GM21528 (cell line): ENCODE data around the gene BHLHE23.

Experiments
- ATAC-seq: cut with Tn5 transposase; IDR thresholded peaks from one replicate; pipeline ENCODE4 v1.9.1; 2021; ENCODE audit warnings: mild to moderate bottlenecking, moderate library complexity; ENCODE audit not compliant: unreplicated experiment, low FRiP score

BHLHE23 gene

DNA sequence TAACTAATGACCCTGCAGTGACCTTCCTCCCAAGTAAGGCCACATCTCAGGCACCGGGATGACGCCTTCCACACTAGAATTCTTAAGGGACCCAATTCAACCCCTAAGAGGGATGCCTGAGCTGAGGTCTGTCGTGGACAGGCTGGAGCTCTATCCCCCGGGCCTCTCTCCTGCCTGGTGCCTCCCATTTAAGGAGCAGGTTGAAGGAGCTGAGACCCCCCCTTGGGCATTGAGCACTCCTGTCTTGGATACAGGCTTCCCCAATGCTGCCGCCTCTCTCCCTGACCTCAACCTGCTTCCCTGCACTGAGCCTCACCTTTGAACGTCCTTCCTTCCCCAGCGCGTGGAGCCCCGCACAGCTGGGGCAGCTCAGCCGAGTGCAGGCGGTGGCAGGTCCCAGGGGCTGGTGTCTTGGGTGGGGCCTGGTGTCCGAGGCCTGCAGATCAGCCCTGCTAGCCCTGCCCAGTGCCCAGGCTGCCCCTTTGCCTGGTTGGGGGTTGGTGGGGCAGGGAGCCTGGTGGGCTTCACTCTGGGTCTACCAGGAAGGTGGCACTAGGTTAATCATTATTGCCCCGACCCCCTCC, 19.9 kb upstream of the BHLHE23 start:
- no peak for ATAC-seq

DNA sequence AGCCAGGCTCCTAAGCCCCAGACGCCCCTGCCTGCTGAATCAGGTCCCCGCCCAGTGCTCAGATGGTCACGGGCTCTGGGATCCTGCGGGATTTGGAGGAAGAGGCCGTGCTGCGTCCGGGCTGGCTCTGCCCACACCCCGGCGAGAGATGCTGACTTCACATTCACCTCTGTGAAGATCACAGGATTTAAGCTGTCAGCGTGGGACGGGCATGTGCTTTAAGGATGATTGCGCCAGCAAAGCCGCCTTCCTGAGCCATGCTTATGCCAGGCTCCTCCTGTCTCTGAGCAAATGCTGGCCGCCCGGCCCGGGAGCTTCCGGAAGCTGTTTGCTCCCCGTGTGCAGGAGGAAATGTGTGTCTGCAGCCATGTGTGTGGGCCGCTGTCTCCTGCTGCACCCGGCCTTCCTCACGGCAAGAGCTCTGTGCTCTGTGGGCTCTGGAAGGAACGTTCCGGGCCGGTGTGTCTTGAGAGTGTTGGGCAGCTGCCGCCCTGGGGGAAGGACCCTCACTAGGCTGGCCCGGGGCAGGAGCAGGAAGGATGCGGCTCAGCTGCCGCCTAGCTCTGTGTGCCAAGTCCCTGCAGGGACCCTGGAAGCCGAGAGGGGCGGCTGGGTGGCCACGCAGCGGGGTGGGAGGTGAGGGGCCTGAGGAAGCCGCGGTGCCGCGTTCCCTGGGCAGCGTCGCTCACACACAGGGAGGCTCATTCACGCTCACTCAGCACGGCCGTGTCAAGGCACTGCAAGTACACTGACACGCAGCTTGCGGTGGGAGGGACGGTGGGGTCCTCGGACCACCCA, 19.0 kb upstream of the BHLHE23 start:
- ATAC-seq = no peak

DNA sequence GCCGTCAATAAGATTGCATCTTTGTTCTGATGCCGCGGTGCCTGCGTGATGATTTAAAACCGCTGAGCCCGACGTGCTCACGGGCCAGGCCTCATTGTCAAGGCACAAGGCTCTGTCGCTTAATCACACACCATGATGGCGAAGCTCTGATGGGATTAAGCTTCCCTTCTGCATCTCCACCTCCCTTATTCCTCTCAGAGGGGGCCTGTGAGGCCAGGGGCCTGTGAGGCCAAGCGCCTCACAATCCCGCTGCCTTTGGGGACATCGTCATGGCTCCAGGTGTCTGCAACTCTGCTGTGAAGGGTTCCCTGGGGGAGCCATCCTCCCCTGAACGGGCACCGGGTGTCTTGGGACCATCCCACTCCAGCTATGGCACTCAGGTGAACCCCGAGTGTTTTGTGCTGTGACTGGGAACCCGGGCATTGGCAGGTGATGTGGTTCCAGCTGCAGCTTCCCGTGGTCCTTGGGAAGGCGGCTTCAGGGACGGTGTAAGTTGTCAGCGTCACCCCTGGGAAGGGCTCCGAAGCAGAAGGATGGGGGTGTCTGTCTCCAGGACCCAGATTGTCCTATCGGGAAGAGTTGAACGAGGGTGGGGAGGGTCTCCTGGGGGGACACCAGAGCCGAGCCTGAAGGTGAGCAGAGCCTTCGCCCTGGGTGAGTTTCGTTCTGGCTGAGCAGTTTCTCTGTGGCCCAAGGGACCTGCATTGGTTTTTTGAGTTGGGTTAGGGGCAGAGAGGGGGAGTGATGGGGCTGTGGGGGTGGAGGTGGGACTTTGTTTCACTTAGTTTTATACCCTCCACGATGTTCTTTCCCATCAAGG, 18.0 kb upstream of the BHLHE23 start:
- ATAC-seq = no peak

DNA sequence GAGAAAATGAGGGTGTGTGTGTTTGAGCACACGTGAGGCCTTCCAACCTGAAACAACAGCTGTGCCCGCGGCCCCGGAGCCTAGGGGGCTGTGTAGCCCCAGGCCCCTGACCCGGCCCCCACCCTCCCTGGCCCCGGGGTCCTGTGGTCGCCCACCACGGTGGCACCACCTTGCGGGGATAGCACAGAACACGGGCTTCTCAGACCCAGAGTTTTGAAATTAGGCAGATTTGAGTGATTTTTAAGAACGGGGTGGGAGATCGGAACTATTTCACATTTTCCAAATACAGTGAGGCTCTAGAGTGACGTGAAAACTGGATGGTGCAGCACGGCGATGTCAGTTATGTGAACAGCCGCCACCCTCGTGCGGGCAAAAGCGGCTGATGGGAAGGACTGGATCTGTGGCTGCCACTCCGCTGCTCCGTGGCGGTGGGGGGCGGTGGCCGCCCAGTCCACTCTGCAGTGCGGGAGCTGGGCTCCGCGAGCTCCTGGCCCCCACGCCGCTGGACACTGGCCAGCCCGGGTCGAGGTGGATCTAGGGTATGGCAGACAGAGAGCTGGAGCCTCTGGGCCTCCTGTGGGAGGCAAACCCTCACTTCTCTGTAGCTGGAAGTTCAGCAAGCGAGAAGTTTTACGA, 17.3 kb upstream of the BHLHE23 start:
- no peak for ATAC-seq

DNA sequence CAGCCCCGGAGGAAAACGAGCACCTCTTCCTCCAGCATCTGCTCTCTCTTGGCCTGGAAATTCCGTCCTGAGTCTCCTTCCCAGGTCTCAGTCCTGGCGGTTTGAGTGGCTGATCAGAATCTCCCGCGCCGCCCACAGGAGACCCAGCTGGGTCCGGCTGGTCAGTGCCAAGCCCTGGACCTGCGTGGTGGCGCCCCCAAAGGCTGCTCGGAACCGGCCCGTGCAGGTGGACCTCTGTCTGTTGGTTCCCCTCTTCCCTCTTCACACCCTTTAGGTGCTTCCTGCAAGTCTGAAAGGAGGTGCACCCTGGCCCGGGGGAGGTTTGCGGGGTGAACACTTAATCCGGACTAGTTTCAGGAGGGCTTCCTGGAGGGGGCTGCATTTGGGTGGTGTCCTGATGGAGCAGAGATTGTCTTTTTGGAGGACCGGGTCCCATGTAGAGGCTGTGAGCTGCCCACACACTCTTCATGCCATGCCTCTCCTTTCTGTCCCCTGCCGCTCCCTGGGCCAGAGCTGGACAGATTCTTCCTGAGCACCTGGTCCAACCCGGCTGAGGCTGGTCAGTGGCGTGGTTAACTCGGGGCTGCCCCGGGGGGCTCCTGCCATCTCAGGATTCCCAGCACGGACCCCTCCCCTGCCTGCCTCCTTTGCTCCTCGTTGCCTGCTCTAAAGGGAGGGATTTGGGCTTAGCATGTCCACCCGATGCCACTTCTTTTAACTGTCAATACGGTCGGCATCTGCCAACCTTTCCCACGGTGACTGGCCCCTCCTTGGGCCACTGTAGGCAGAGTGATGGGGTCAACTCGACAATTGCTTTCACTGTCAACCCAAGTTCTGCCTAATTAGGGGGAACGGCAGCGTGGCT, 16.5 kb upstream of the BHLHE23 start:
- no peak for ATAC-seq

DNA sequence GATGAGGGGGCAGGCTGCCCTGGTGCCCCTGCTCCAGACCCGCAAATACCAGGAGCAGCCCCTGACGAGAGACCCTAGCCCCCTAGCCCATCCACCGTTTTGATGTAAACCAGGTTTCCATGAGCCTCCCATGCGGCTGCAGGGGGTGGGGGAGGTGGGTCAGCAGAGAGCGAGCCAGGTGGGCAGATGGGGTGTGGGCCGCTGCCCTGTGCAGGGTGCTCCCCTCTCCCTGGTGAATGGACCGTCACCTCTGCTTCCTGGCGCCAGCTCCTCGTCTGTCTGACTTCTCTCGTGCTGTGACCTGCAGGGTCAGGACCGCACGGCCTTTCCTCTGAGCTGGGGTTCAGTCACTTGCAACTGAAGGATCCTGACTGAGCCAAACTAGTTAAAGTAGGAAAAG, 15.7 kb upstream of the BHLHE23 start:
- ATAC-seq = no peak

DNA sequence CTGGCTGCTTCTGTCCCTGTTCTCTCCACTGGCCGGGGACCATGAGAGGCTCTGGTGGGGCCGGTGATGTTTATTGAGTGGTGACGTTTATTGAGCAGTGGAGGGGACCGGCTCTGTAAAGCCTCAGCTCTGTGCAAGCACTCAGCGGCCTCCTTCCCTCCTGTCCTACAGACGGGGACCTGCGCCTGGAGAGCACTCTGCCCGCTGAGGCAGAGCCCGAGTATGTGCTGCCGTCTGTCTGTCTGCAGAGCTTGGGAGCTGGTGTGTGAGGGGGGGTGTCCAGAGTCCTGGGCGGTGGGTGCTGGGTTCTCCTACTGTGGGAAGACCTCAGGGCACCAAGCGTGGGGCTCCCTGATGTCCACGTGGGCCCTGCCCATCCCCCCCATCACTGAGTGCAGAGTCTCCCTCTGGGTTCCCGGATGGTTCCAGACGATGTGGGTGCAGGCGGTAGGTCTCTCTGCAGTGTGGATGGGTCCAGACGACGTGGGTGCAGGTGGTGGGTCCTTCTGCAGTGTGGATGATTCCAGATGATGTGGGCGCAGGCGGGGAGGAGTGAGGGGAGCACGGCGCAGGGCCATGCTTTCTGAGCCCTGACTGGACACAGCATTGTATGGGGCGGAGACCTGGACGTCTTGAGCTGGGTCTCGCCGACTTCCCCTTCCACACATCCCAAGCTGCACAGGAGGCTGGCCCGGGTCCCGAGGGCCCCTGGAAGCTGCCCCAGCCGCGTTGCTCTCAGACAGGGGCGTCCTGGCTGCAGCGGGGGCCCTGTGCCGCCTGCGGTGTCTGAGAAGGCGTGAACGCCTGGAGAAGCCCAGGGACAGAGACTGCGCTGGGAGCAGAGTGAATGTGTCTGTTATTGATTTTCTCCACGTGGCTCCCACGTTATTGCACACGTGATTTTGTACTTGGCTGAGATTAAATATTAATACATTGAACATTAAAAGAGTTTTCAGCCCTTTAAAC, 14.9 kb upstream of the BHLHE23 start:
- ATAC-seq = no peak

DNA sequence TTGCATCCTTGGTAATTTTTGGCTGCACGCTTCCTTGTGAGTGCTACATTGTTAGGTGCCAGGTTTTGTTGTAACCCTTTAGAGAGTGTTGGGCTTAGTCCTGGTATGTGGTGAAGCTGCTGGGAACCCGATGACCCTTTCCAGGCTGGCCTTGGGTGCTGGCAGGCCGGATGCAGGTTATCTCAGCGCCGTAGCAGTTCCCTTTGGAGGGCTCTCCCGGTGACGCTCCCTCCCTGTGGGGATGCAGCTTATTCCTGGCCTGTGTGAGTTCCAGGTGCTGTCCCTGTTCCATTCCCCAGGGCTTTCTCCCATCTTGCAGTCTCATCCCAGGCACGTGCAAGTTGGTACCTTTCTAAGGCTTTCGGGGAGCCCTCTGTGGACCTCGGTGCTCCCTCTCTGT, 13.9 kb upstream of the BHLHE23 start:
- no peak for ATAC-seq

DNA sequence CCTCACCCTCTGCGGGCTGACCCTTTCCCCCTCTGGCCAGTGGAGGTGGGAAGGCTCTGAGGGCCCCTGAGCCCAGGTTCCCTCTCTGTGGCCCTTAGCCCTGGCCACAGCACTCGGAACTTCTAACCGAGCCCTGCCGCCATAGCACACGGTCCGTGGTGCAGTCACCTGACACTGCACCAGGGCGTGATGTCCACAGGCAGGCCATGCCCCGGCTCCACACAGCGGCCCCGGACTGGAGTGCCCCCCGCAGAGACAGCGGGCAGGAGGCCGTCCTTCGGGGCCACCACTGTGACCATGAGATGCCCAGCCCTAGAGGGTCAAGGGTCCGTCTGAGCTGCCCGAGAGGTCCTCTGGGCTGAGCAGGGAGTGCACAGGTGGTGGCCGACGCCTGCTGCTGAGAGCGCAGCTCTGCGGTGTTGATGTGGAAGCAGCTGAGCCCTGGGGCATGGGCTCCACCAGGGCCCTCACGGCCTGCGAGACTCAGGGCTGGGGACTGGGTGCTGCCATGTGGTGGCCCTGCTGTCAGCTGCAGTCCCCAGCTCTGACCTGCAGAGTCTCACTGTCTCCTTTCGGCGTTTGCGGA, 11.2 kb upstream of the BHLHE23 start:
- ATAC-seq = no peak

DNA sequence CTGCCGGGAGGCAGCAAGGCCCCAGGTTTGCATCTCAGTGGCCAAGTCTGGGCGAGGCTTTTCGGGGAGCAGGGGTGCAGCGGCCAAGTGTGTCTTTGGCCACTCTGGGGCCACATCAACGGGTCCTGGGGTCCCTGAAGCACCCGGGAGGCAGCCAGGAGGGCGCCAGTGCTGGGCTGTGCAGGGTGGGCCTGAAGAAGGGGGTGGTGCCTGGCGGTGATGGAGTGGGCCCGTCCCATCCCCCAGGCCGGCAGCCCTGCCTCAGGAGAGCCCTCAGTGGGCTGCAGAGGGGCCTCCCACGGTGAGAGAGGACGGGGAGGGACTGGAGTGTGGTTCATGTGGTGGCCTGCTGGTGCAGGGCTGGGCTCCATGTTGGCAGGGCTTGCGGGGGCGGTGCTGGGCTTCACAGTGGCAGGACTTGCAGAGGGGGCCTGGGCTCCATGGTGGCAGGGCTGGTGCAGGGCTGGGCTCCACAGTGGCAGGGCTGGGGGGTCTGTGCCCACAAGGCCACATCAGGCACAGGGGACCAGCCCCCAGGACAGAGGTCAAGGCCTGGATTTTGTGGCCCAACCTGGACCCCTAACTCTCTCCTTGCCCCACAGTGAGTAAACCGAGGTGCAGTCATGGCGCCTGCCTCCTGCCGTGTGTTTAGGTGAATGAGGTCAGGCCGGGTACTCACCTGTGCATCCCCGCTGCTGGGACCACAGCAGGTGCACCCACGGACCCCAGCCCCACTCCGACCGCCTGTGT, 10.5 kb upstream of the BHLHE23 start:
- ATAC-seq = no peak

DNA sequence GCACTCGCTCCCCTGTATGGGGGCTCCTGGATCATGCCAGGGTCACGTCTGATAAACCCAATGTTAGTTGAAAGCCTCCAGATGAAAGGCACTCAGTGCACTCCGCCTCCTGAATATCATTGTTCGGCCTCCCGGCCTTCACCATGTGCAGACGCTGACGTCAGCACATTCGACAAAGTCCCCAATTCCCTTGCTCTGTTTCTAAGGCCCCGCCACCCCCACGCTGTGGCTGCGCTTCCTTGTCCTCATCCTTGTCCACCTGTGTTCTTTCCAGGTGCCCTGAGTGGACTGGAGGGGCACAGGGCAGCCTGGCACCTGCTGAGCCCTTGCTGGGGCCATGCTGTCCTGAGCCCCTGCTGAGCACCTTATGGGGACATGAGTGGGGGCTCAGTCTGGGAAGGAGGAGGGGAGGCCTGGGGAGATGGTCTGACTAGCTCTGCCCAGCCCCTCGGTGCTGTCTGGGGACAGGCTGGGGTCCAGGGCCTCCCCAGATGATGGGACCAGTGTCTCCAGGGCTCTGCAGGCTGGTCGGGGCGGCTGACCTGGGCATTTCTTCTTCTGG, 9.8 kb upstream of the BHLHE23 start:
- ATAC-seq = no peak

DNA sequence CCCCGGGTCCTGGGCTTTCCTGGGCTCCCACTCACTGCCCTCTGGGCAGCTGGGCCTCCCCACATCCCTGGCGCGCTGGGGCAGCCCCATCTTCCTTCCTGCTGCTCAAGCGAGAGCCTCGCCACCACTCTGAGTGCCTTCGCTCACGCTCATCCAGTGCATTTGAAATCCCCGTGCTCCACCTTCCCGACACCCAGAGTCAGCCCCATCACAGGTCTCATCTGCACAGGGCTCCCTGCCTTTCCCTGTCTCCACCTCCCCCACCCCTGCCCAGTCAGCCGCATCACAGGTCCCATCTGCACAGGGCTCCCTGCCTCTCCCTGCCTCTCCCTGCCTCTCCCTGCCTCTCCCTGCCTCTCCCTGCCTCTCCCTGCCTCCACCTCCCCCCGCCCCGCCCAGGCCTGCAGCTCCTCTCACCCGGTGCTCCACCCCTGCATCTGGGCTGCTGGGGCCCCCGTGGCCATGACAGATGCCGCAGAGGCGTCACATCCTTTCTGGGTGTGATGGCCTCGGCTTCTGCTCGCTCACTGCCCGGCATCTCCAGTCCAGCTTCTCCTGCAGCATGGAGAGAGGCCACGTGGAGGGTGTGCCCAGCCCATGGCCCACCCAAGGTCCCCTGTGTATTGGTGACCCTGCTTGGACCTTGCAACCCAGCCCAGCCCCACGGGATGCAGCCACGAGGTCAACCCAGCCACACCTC, 9.0 kb upstream of the BHLHE23 start:
- ATAC-seq = no peak

DNA sequence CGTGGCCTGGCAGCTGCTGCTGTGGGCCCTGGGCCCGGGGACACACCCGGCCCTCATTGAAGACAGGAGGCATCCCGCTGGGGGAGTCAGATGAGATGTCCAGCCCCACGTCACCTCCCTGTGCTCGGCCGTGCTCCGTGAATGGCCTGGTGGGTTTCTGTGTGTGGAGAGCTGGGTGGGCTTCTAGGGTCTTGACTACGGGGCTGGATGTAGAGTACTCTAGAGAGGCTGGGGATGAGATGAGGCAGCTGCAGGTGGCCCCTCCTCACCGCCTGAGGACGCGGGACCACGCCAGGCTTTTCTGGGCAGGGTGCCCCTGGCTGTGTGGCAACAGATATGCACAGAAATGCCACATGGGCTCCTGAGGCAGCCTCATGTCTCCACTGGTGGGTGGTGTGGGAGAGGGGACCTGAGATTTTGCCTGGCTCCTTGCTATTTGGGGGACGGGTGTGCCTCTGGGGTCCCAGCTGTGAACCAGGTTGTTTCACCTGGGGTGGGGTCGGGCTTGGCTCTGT, 8.4 kb upstream of the BHLHE23 start:
- no peak for ATAC-seq

DNA sequence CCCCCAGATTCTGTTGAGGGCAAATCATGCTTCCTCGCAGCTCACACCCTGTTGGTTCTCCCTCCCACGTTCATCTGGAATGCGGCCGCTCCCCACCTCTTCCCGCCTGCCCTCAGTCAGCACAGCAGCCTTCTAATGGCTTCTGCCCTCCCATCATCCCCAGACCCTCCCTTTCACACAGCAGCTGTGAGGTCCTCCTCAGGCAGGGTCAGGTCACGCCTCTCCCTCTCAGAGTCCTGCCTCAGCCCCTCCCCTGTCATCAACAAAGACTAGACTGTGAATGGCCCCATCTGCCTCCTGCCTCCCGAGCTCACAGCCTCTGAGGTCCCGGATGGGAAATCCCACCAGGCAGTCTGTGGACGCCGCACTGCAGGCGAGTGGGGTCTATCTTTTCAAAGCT, 7.9 kb upstream of the BHLHE23 start:
- ATAC-seq = no peak

DNA sequence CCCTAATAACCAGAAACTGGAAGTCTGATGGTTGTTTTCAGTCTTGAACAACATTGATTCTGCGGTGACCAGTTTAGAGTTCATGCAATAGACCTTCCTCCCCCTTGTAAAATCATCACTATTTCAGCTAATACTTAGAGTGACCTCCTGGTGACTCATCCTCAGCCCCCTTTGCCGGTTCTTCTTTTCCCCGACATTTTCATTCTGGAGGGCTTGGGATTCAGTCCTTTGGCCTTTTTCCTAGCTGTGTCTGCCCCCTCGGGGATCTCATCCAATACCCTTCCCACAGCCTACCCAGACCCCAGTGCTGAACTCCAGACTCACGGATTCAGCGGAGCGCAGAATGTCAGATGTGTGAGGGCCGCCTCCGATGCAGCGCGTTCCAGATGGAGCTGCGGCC, 7.5 kb upstream of the BHLHE23 start:
- no peak for ATAC-seq

DNA sequence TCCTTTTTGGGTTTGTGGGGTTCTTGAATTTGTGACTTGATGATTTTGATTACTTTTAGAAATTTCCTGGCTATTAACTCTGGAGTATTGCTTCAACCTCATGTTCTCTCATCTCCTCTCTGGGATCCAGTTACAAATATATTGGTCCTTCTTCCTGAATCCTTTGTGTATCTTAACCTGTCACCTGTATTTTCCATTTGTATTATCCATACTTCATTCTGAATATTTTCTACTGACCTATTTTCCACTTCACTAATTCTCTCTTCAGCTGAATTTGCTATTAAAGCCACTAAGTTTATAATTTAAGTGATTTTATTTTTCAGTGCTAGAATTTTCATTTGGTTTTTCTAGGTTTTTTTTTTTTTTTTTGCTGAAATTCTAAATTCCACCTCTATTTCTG, 6.4 kb upstream of the BHLHE23 start:
- ATAC-seq = no peak

DNA sequence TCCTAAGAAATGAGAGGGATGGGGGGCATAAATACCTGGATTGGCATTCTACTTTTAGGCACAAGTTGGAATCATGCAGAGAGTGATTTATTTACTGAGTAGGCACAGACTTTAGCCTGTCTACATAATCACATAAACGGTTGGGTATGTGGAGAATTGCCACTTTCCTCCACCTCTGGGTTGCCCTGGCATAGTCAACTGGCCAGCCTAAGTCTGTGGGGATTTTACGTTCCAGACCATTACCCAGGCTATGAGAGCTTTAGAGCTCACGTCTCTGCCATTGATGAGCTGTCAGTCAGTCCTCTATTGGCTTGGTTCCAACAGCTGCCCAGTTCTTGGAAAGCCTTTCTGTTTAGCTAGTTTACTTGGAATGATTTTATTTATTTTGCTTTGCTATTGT, 5.0 kb upstream of the BHLHE23 start:
- no peak for ATAC-seq
